Stomach (tissue), 9 donors: Measurements from ENCODE around the gene CBX7. TPM values are rescaled to one million over a fixed set of nuclear protein-coding genes. Genes with fewer than 3 reads are reported as not detected.
A peak's percentile ranks its signal among the peaks of the same experiment; 100 is the strongest.
"Not testable (repeated sequence)": the region's sequence is repeated elsewhere in the genome, so short reads cannot be mapped to it uniquely, and the experiment has no call there.

Source experiments
- DNase-seq, 2 donors: peaks; one replicate each; pipeline versions ENCODE4 v3.0.0 to v3.0.0-alpha.2; 2013 to 2019
- H3K27ac ChIP-seq, 5 donors: fragments of 200-600 bp in 4 of 5; sonication (generic) in 4 of 5; one replicate each; pipeline ENCODE4 v1.5.1; 2013 to 2019; ENCODE audit warnings: mild to moderate bottlenecking in 1 of 5, moderate library complexity in 1 of 5
- H3K27me3 ChIP-seq, 3 donors: fragments of 200-600 bp; sonication (generic); one replicate each; pipeline ENCODE4 v1.5.1; 2017 to 2019; ENCODE audit warnings: mixed run types in 1 of 3
- H3K36me3 ChIP-seq, 4 donors: fragments of 200-600 bp; sonication (generic); 1 replicate in 3 of 4; 2 replicates in 1 of 4; pipeline ENCODE4 v1.5.1; 2016 to 2019
- H3K4me1 ChIP-seq, 4 donors: fragments of 200-600 bp; sonication (generic); one replicate each; pipeline ENCODE4 v1.5.1; 2016 to 2019
- H3K4me3 ChIP-seq, 4 donors: fragments of 200-600 bp; sonication (generic) in 3 of 4; one replicate each; pipeline ENCODE4 v1.5.1; 2016 to 2019; ENCODE audit warnings: mild to moderate bottlenecking in 1 of 4
- H3K9me3 ChIP-seq, 4 donors: fragments of 200-600 bp; sonication (generic); one replicate each; pipeline ENCODE4 v1.5.1; 2016 to 2019
- EP300 ChIP-seq: sonication (generic); formaldehyde crosslinking; IDR thresholded peaks from one replicate; pipeline ENCODE4 v1.6.1; 2017; ENCODE audit warnings: antibody characterized with exemption
- POLR2A ChIP-seq, 4 donors: fragments of 450-650 bp; IDR thresholded peaks; one replicate each; pipeline ENCODE4 v1.6.1; 2016; ENCODE audit warnings: antibody characterized with exemption in 4 of 4, control low read depth in 2 of 4, mild to moderate bottlenecking in 1 of 4, moderate library complexity in 1 of 4
- POLR2AphosphoS5 ChIP-seq, 3 donors: sonication (generic); formaldehyde crosslinking; IDR thresholded peaks; one replicate each; pipeline ENCODE4 v1.6.1; 2016; ENCODE audit warnings: antibody characterized with exemption in 3 of 3
- WGBS, 5 donors: extraction: QIAGEN DNeasy Blood & Tissue Kit in 3 of 5; methylation state at CpG; one replicate each; pipeline versions ENCODE4 v1.1.5 to v1.1.7; 2013 to 2018; 5-methylcytosine and 5-hydroxymethylcytosine counted together
- intact Hi-C: fragments of 100-400 bp; cut with DNase I; formaldehyde crosslinking; loops from one replicate; pipeline ENCODE4 v1.15.1; 2023; ENCODE audit warnings: low total_unique reads
- polyA plus RNA-seq, 3 donors: library from polyadenylated mRNA; stranded (reverse); fragments of 200-250 nt; gene quantifications; one replicate each; pipeline ENCODE4 v1.2.3, GENCODE V29; 2013
- total RNA-seq, 5 donors: library from RNA; depleted of rRNA; stranded (reverse); fragments of >200 nt; gene quantifications; one replicate each; pipeline versions ENCODE4 v1.1.0 to v1.2.3, GENCODE V29; 2014 to 2016
- TF ChIP-seq, protein P1 (sequence below), 7 experiments: fragments of 450-650 bp in 4 of 7; fragments of 200-600 bp in 3 of 7; sonication (generic) in 3 of 7; IDR thresholded peaks; one replicate each; pipeline ENCODE4 v1.5.1; 2016 to 2019; ENCODE audit warnings: antibody characterized with exemption in 7 of 7, control low read depth in 2 of 7, mild to moderate bottlenecking in 1 of 7
- donor health status: healthy with polysubstance abuse.
- donor health status: Bipolar disorder and iron deficiency.
- donor health status: healthy.

The CBX7 gene
- total and polyA plus RNA-seq, 8 donors: 10.1 to 84.6 (median 29.7) TPM

- Histone ChIP-seq H3K4me3 (no peak overlapping the region), H3K9me3 (no peaks in the 10 kb centered on the region), H3K4me1 (peaks cover 19 to 39% (median 31%) of the 10 kb centered on the region in 4 donors), H3K27me3 (no peaks in the 10 kb centered on the region), H3K36me3 (no peaks in the 10 kb centered on the region), H3K27ac (no peak overlapping the region)
- TF ChIP-seq, protein P1, sequence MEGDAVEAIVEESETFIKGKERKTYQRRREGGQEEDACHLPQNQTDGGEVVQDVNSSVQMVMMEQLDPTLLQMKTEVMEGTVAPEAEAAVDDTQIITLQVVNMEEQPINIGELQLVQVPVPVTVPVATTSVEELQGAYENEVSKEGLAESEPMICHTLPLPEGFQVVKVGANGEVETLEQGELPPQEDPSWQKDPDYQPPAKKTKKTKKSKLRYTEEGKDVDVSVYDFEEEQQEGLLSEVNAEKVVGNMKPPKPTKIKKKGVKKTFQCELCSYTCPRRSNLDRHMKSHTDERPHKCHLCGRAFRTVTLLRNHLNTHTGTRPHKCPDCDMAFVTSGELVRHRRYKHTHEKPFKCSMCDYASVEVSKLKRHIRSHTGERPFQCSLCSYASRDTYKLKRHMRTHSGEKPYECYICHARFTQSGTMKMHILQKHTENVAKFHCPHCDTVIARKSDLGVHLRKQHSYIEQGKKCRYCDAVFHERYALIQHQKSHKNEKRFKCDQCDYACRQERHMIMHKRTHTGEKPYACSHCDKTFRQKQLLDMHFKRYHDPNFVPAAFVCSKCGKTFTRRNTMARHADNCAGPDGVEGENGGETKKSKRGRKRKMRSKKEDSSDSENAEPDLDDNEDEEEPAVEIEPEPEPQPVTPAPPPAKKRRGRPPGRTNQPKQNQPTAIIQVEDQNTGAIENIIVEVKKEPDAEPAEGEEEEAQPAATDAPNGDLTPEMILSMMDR (IDR thresholded peaks at IDR 0.05): no peak
- TF ChIP-seq POLR2AphosphoS5 (IDR thresholded peaks at IDR 0.05) (no peak), POLR2A (IDR thresholded peaks at IDR 0.05) (no peak), EP300 (no peak)
- intact Hi-C loops: loop anchor here (5.0 kb wide), 1 partner anchor 142 kb away; no protein-coding TSS in a partner anchor
- no peak for DNase-seq
- 52 to 67% (median 57%) methylated on average over 8 of the region's 8 CpGs for WGBS, 5 donors
Observed at GRCh38 chr22:39169797-39170466, 17.5 kb upstream of the CBX7 start.

DNA sequence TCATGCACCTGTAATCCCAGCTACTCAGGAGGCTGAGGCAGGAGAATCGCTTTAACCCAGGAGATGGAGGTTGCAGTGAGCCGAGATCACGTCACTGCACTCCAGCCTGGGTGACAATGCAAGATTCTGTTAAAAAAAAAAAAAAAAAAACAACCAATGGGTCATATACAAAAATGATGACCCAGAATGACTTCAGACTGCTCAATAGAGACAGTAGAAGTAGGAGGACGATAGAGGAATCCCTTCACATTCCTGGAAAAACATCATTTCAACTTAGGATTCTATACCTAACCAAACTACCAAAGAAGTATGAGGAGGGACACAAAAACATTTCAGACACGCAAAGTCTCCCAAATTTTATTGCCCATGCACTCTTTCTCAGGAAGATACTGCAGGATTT lies 14.1 kb upstream of the CBX7 start:
- no peak for DNase-seq
- H3K4me1 ChIP-seq: peaks cover 0 to 12% (median 10%) of the 10 kb centered on the region in 4 donors
- no peaks in the 10 kb centered on the region for H3K27me3 ChIP-seq
- H3K27ac ChIP-seq: no peak overlapping the region
- no peaks in the 10 kb centered on the region for H3K9me3 ChIP-seq
- intact Hi-C loops: no loop called here
- TF ChIP-seq, protein P1 (IDR thresholded peaks at IDR 0.05): no peak
- TF ChIP-seq POLR2AphosphoS5 (IDR thresholded peaks at IDR 0.05) (no peak), POLR2A (IDR thresholded peaks at IDR 0.05) (no peak), EP300 (no peak)
- H3K36me3 ChIP-seq: no peaks in the 10 kb centered on the region
- H3K4me3 ChIP-seq: no peak overlapping the region
- 91 to 95% (median 94%) methylated on average over 5 of the region's 5 CpGs for WGBS, 5 donors

GRCh38 chr22:39156093-39156492 lies 3.6 kb upstream of the CBX7 start:
- intact Hi-C loops, H3K27ac ChIP-seq, H3K9me3 ChIP-seq, DNase-seq, H3K36me3 ChIP-seq, H3K4me3 ChIP-seq: not testable (repeated sequence)
- H3K4me1 ChIP-seq: peaks cover 15 to 22% (median 19%) of the 10 kb centered on the region in 4 donors
- 83 to 94% (median 89%) methylated on average over 8 of the region's 8 CpGs for WGBS, 5 donors
- H3K27me3 ChIP-seq: peaks cover 0 to 15% (median 7%) of the 10 kb centered on the region in 3 donors

GRCh38 chr22:39155421-39155820 lies 2.9 kb upstream of the CBX7 start:
- Histone ChIP-seq H3K27ac (no peak overlapping the region), H3K27me3 (peaks cover 0 to 15% (median 7%) of the 10 kb centered on the region in 3 donors), H3K36me3 (no peaks in the 10 kb centered on the region), H3K4me3 (no peak overlapping the region), H3K9me3 (no peaks in the 10 kb centered on the region), H3K4me1 (peaks cover 22 to 28% (median 25%) of the 10 kb centered on the region in 4 donors)
- TF ChIP-seq POLR2A (IDR thresholded peaks at IDR 0.05) (no peak), POLR2AphosphoS5 (IDR thresholded peaks at IDR 0.05) (no peak), EP300 (no peak)
- TF ChIP-seq, protein P1 (IDR thresholded peaks at IDR 0.05): no peak
- DNase-seq: no peak
- intact Hi-C loops: no loop called here
- 84 to 90% (median 87%) methylated on average over 18 of the region's 18 CpGs for WGBS, 5 donors

GRCh38 chr22:39153220-39153717 lies 789 bp upstream of the CBX7 start:
- intact Hi-C loops: no loop called here
- Histone ChIP-seq H3K4me3 (peak overlapping the region; percentile 78 to 96 (median 88)), H3K36me3 (peaks cover 0 to 14% (median 7%) of the 10 kb centered on the region in 4 donors), H3K4me1 (peaks cover 43 to 50% (median 46%) of the 10 kb centered on the region in 4 donors), H3K27ac (peak overlapping the region; percentile 81 to 98 (median 93)), H3K9me3 (no peaks in the 10 kb centered on the region), H3K27me3 (peaks cover 0 to 15% (median 7%) of the 10 kb centered on the region in 3 donors)
- no peak for TF ChIP-seq EP300
- no peak for TF ChIP-seq POLR2A (IDR thresholded peaks at IDR 0.05)
- TF ChIP-seq, protein P1 (IDR thresholded peaks at IDR 0.05): no peak
- TF ChIP-seq POLR2AphosphoS5 (IDR thresholded peaks at IDR 0.05): no peak
- DNase-seq: no peak
- whole genome bisulfite sequencing, 5 donors: 2 to 7% (median 3%) methylated on average over 20 to 43 of the region's 43 CpGs
